ENCODE results near the gene SPARCL1. TPM values are rescaled to one million over a fixed set of nuclear protein-coding genes. Genes with fewer than 3 reads are reported as not detected.

SPARCL1 gene
- total RNA-seq, 5 donors from 2014 or later (not counting 1 experiment from before 2014, with no cell fraction given): 0.70 to 1.5 (median 0.99) TPM; not detected in 2

- DNase-seq: no peak
- no CpG with 5 or more reads among the region's 2 CpGs for WGBS (ENCODE audit: insufficient coverage)
- Histone ChIP-seq H3K27ac (ENCODE audit: low read length) (no peak overlapping the region), H3K27me3 (replicated peaks in 1 of 2; ENCODE audit: control insufficient read depth in 2 of 2, extremely low read depth in 1 of 2, insufficient read depth in 2 of 2, low read length in 1 of 2) (no peaks in the 10 kb centered on the region), H3K36me3 (ENCODE audit: control insufficient read depth in 2 of 2, extremely low read depth in 1 of 2, insufficient read depth in 1 of 2, low read length in 1 of 2) (no peaks in the 10 kb centered on the region), H3K9me3 (no peaks in the 10 kb centered on the region), H3K4me3 (ENCODE audit: control insufficient read depth in 1 of 2, extremely low read depth in 1 of 2, low read length in 1 of 2) (no peak overlapping the region), H3K4me1 (ENCODE audit: control insufficient read depth in 1 of 2, extremely low read depth in 1 of 2, insufficient read depth in 2 of 2, low read length in 2 of 2) (no peaks in the 10 kb centered on the region)
- H3K36me3 Mint-ChIP-seq: no peaks in the 10 kb centered on the region
- ATAC-seq (replicated peaks in 1 of 4): no peak
- POLR2A ChIA-PET: no interaction called here
- H3K4me3 Mint-ChIP-seq: no peak overlapping the region
- CTCF ChIA-PET: no interaction called here
- H3K9me3 Mint-ChIP-seq: no peaks in the 10 kb centered on the region
- H3K4me1 Mint-ChIP-seq: peaks cover 0 to under 1% (median 0%) of the 10 kb centered on the region in 3 donors
- peaks cover 4 to 6% of the 10 kb centered on the region in 2 donors for H3K27me3 Mint-ChIP-seq
- no peak overlapping the region for H3K27ac Mint-ChIP-seq
These were observed 37.1 kb upstream of the SPARCL1 start for GRCh38 chr4:87566276-87566675.

- ChIA-PET CTCF (interaction anchor here in 1 of 2 donors (0.6 kb wide), 1 partner anchor 289 kb away, joined by 3 read pairs; no protein-coding TSS in a partner anchor), POLR2A (no interaction called here)
- H3K4me1 Mint-ChIP-seq: peaks cover under 1 to 6% (median 5%) of the 10 kb centered on the region in 3 donors
- H3K27ac ChIP-seq (ENCODE audit: low read length): no peak overlapping the region
- ATAC-seq (replicated peaks in 1 of 4) (no peak), DNase-seq (no peak)
- H3K4me3 Mint-ChIP-seq: no peak overlapping the region
- no peaks in the 10 kb centered on the region for H3K9me3 ChIP-seq
- no peaks in the 10 kb centered on the region for H3K9me3 Mint-ChIP-seq
- 89% methylated on average over 3 of the region's 4 CpGs for WGBS (ENCODE audit: insufficient coverage)
- H3K4me1 ChIP-seq (ENCODE audit: control insufficient read depth in 1 of 2, extremely low read depth in 1 of 2, insufficient read depth in 2 of 2, low read length in 2 of 2): peaks cover 2% of the 10 kb centered on the region in 2 experiments
- H3K27me3 ChIP-seq (replicated peaks in 1 of 2; ENCODE audit: control insufficient read depth in 2 of 2, extremely low read depth in 1 of 2, insufficient read depth in 2 of 2, low read length in 1 of 2): no peaks in the 10 kb centered on the region
- no peaks in the 10 kb centered on the region for H3K36me3 Mint-ChIP-seq
- no peak overlapping the region for H3K27ac Mint-ChIP-seq
- H3K4me3 ChIP-seq (ENCODE audit: control insufficient read depth in 1 of 2, extremely low read depth in 1 of 2, low read length in 1 of 2): no peak overlapping the region
- H3K36me3 ChIP-seq (ENCODE audit: control insufficient read depth in 2 of 2, extremely low read depth in 1 of 2, insufficient read depth in 1 of 2, low read length in 1 of 2): no peaks in the 10 kb centered on the region
- peaks cover under 1 to 4% of the 10 kb centered on the region in 2 donors for H3K27me3 Mint-ChIP-seq
These were observed 36.6 kb upstream of the SPARCL1 start for GRCh38 chr4:87565746-87566145.

- H3K4me1 Mint-ChIP-seq: peaks cover 22 to 28% (median 24%) of the 10 kb centered on the region in 3 donors
- ATAC-seq (replicated peaks in 1 of 4): no peak
- Histone ChIP-seq H3K4me1 (ENCODE audit: control insufficient read depth in 1 of 2, extremely low read depth in 1 of 2, insufficient read depth in 2 of 2, low read length in 2 of 2) (peaks cover 14 to 16% of the 10 kb centered on the region in 2 experiments), H3K27ac (ENCODE audit: low read length) (no peak overlapping the region), H3K4me3 (ENCODE audit: control insufficient read depth in 1 of 2, extremely low read depth in 1 of 2, low read length in 1 of 2) (no peak overlapping the region), H3K9me3 (no peaks in the 10 kb centered on the region), H3K36me3 (ENCODE audit: control insufficient read depth in 2 of 2, extremely low read depth in 1 of 2, insufficient read depth in 1 of 2, low read length in 1 of 2) (no peaks in the 10 kb centered on the region), H3K27me3 (replicated peaks in 1 of 2; ENCODE audit: control insufficient read depth in 2 of 2, extremely low read depth in 1 of 2, insufficient read depth in 2 of 2, low read length in 1 of 2) (no peaks in the 10 kb centered on the region)
- no peaks in the 10 kb centered on the region for H3K9me3 Mint-ChIP-seq
- ChIA-PET CTCF (no interaction called here), POLR2A (interaction anchor here in 1 of 2 donors (0.5 kb wide), 1 partner anchor 626 kb away, joined by 4 read pairs; no protein-coding TSS in a partner anchor)
- no peak for DNase-seq
- no peak overlapping the region for H3K4me3 Mint-ChIP-seq
- peaks cover 0 to 1% of the 10 kb centered on the region in 2 donors for H3K27me3 Mint-ChIP-seq
- no peak overlapping the region for H3K27ac Mint-ChIP-seq
- no CpG with 5 or more reads among the region's 2 CpGs for WGBS (ENCODE audit: insufficient coverage)
- H3K36me3 Mint-ChIP-seq: no peaks in the 10 kb centered on the region
These were observed 31.6 kb upstream of the SPARCL1 start for GRCh38 chr4:87560802-87561201.

- Mint-ChIP-seq H3K9me3 (no peaks in the 10 kb centered on the region), H3K36me3 (no peaks in the 10 kb centered on the region), H3K4me1 (peaks cover 22 to 28% (median 24%) of the 10 kb centered on the region in 3 donors), H3K4me3 (peak overlapping the region in 1 of 3 donors; percentile 28), H3K27ac (peak overlapping the region; percentile 22 to 49), H3K27me3 (no peaks in the 10 kb centered on the region)
- no peaks in the 10 kb centered on the region for H3K9me3 ChIP-seq
- no peak overlapping the region for H3K27ac ChIP-seq (ENCODE audit: low read length)
- 0% methylated on average over 3 of the region's 8 CpGs for WGBS (ENCODE audit: insufficient coverage)
- no peaks in the 10 kb centered on the region for H3K36me3 ChIP-seq (ENCODE audit: control insufficient read depth in 2 of 2, extremely low read depth in 1 of 2, insufficient read depth in 1 of 2, low read length in 1 of 2)
- DNase-seq (peak in 33 of 35 experiments; percentile 1 to 60 (median 24)), ATAC-seq (replicated peaks in 1 of 4) (peak; percentile 73 to 99 (median 94))
- peaks cover 14 to 16% of the 10 kb centered on the region in 2 experiments for H3K4me1 ChIP-seq (ENCODE audit: control insufficient read depth in 1 of 2, extremely low read depth in 1 of 2, insufficient read depth in 2 of 2, low read length in 2 of 2)
- ChIA-PET POLR2A (interaction anchor here (0.5 to 0.7 kb wide), 2 partner anchors 19 to 1969 kb away, joined by 3 to 7 read pairs; no protein-coding TSS in a partner anchor), CTCF (interaction anchor here in 1 of 2 donors (0.7 kb wide), 1 partner anchor 440 kb away, joined by 4 read pairs; no protein-coding TSS in a partner anchor)
- no peaks in the 10 kb centered on the region for H3K27me3 ChIP-seq (replicated peaks in 1 of 2; ENCODE audit: control insufficient read depth in 2 of 2, extremely low read depth in 1 of 2, insufficient read depth in 2 of 2, low read length in 1 of 2)
- H3K4me3 ChIP-seq (ENCODE audit: control insufficient read depth in 1 of 2, extremely low read depth in 1 of 2, low read length in 1 of 2): no peak overlapping the region
These were observed 30.1 kb upstream of the SPARCL1 start for GRCh38 chr4:87559090-87559837.

GRCh38 chr4:87557348-87557747 is 28.2 kb upstream of the SPARCL1 start:
- Histone ChIP-seq H3K4me3 (ENCODE audit: control insufficient read depth in 1 of 2, extremely low read depth in 1 of 2, low read length in 1 of 2) (no peak overlapping the region), H3K27me3 (replicated peaks in 1 of 2; ENCODE audit: control insufficient read depth in 2 of 2, extremely low read depth in 1 of 2, insufficient read depth in 2 of 2, low read length in 1 of 2) (no peaks in the 10 kb centered on the region), H3K27ac (ENCODE audit: low read length) (no peak overlapping the region), H3K36me3 (ENCODE audit: control insufficient read depth in 2 of 2, extremely low read depth in 1 of 2, insufficient read depth in 1 of 2, low read length in 1 of 2) (no peaks in the 10 kb centered on the region), H3K9me3 (no peaks in the 10 kb centered on the region), H3K4me1 (ENCODE audit: control insufficient read depth in 1 of 2, extremely low read depth in 1 of 2, insufficient read depth in 2 of 2, low read length in 2 of 2) (peaks cover 14 to 16% of the 10 kb centered on the region in 2 experiments)
- H3K4me1 Mint-ChIP-seq: peaks cover 22 to 28% (median 24%) of the 10 kb centered on the region in 3 donors
- DNase-seq: no peak
- H3K27ac Mint-ChIP-seq: no peak overlapping the region
- no peak for ATAC-seq (replicated peaks in 1 of 4)
- H3K4me3 Mint-ChIP-seq: no peak overlapping the region
- ChIA-PET POLR2A (no interaction called here), CTCF (no interaction called here)
- no CpG with 5 or more reads among the region's 2 CpGs for WGBS (ENCODE audit: insufficient coverage)
- H3K36me3 Mint-ChIP-seq: no peaks in the 10 kb centered on the region
- no peaks in the 10 kb centered on the region for H3K27me3 Mint-ChIP-seq
- no peaks in the 10 kb centered on the region for H3K9me3 Mint-ChIP-seq

- no peak for DNase-seq
- Histone ChIP-seq H3K4me3 (ENCODE audit: control insufficient read depth in 1 of 2, extremely low read depth in 1 of 2, low read length in 1 of 2) (no peak overlapping the region), H3K27ac (ENCODE audit: low read length) (no peak overlapping the region), H3K36me3 (ENCODE audit: control insufficient read depth in 2 of 2, extremely low read depth in 1 of 2, insufficient read depth in 1 of 2, low read length in 1 of 2) (no peaks in the 10 kb centered on the region), H3K4me1 (ENCODE audit: control insufficient read depth in 1 of 2, extremely low read depth in 1 of 2, insufficient read depth in 2 of 2, low read length in 2 of 2) (peaks cover 14 to 16% of the 10 kb centered on the region in 2 experiments), H3K27me3 (replicated peaks in 1 of 2; ENCODE audit: control insufficient read depth in 2 of 2, extremely low read depth in 1 of 2, insufficient read depth in 2 of 2, low read length in 1 of 2) (no peaks in the 10 kb centered on the region), H3K9me3 (no peaks in the 10 kb centered on the region)
- Mint-ChIP-seq H3K36me3 (no peaks in the 10 kb centered on the region), H3K27me3 (peaks cover 0 to 4% of the 10 kb centered on the region in 2 donors), H3K4me3 (no peak overlapping the region), H3K9me3 (no peaks in the 10 kb centered on the region), H3K27ac (no peak overlapping the region), H3K4me1 (peaks cover 22 to 25% (median 22%) of the 10 kb centered on the region in 3 donors)
- ChIA-PET POLR2A (no interaction called here), CTCF (interaction anchor here in 1 of 2 donors (0.6 kb wide), 1 partner anchor 1402 kb away, joined by 3 read pairs; no protein-coding TSS in a partner anchor)
- ATAC-seq (replicated peaks in 1 of 4): no peak
- WGBS (ENCODE audit: insufficient coverage): 86% methylated on average over 1 of the region's 5 CpGs
These were observed 26.8 kb upstream of the SPARCL1 start for GRCh38 chr4:87555773-87556619.
